Osteocyte (in vitro differentiated cells): ENCODE measurements around the gene USP13. TPM values are rescaled to one million over a fixed set of nuclear protein-coding genes. Genes with fewer than 3 reads are reported as not detected.

ENCODE experiments used
- DNase-seq: peaks from one replicate; pipeline ENCODE4 v3.0.0; 2021; ENCODE audit warnings: mixed read lengths; ENCODE audit not compliant: unreplicated experiment; ENCODE audit errors: extremely low spot score
- H3K27ac Mint-ChIP-seq: one replicate; pipeline ENCODE4 v1.8.0; 2021; ENCODE audit warnings: mild to moderate bottlenecking, mixed read lengths; ENCODE audit not compliant: unreplicated experiment
- H3K27me3 Mint-ChIP-seq: one replicate; pipeline ENCODE4 v1.8.0; 2021; ENCODE audit warnings: mixed read lengths; ENCODE audit not compliant: unreplicated experiment
- H3K36me3 Mint-ChIP-seq: one replicate; pipeline ENCODE4 v1.8.0; 2021; ENCODE audit warnings: mixed read lengths; ENCODE audit not compliant: unreplicated experiment
- H3K4me1 Mint-ChIP-seq: one replicate; pipeline ENCODE4 v1.8.0; 2021; ENCODE audit warnings: mixed read lengths; ENCODE audit not compliant: unreplicated experiment
- H3K4me3 Mint-ChIP-seq: one replicate; pipeline ENCODE4 v1.8.0; 2021; ENCODE audit warnings: mild to moderate bottlenecking, moderate library complexity, mixed read lengths; ENCODE audit not compliant: unreplicated experiment
- H3K9me3 Mint-ChIP-seq: one replicate; pipeline ENCODE4 v1.8.0; 2021; ENCODE audit warnings: mixed read lengths; ENCODE audit not compliant: unreplicated experiment
- total RNA-seq: library from RNA; stranded (reverse); gene quantifications from 2 replicates; pipeline ENCODE4 v1.2.1, GENCODE V29; 2021
- TF ChIP-seq, protein P1 (sequence below): fragments of 200-600 bp; sonication (generic); IDR thresholded peaks from 2 replicates; pipeline ENCODE4 v1.5.0; 2021; ENCODE audit warnings: antibody characterized with exemption, mild to moderate bottlenecking, moderate library complexity

The USP13 gene
- total RNA-seq, 1 donor from 2014 or later: 36.3 TPM

DNA sequence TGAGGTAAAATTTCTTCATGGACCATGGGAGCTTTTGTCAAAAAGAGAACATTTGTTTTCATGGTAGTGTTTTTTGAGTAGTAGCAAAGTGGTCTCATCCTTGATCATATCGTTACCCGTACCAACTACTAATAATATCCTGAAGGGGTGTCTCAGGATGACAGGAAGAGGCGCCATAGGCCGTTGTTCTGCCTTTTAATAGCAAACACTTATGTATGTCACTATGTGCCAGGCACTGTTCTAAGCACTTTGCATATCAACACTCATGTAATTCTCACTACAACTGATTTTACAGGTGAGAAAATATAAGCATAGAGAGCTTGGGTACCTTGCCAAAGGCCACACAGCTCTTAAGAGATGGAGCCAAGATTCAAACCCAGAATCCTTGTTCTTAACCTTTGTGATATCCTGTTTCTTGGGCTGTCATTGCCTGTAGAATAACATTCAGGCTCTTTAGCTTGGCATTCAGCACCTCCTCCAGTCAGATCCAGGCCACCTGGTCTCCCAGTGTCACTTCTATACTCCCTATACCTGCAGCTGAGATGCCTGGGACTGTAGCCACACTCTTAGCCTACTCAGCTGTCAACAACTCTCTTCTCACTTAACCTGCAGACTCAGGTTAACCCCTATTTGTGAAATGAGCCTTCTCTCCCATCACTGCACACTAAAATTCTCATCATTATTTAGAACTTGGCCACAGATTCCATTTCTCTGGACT, 113.7 kb downstream of the USP13 start:
- Mint-ChIP-seq H3K27me3 (no peaks in the 10 kb centered on the region), H3K4me1 (peaks cover 29% of the 10 kb centered on the region), H3K4me3 (no peak overlapping the region), H3K27ac (no peak overlapping the region), H3K9me3 (no peaks in the 10 kb centered on the region), H3K36me3 (peaks cover 41% of the 10 kb centered on the region)
- TF ChIP-seq, protein P1, sequence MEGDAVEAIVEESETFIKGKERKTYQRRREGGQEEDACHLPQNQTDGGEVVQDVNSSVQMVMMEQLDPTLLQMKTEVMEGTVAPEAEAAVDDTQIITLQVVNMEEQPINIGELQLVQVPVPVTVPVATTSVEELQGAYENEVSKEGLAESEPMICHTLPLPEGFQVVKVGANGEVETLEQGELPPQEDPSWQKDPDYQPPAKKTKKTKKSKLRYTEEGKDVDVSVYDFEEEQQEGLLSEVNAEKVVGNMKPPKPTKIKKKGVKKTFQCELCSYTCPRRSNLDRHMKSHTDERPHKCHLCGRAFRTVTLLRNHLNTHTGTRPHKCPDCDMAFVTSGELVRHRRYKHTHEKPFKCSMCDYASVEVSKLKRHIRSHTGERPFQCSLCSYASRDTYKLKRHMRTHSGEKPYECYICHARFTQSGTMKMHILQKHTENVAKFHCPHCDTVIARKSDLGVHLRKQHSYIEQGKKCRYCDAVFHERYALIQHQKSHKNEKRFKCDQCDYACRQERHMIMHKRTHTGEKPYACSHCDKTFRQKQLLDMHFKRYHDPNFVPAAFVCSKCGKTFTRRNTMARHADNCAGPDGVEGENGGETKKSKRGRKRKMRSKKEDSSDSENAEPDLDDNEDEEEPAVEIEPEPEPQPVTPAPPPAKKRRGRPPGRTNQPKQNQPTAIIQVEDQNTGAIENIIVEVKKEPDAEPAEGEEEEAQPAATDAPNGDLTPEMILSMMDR: no peak
- no peak for DNase-seq

DNA sequence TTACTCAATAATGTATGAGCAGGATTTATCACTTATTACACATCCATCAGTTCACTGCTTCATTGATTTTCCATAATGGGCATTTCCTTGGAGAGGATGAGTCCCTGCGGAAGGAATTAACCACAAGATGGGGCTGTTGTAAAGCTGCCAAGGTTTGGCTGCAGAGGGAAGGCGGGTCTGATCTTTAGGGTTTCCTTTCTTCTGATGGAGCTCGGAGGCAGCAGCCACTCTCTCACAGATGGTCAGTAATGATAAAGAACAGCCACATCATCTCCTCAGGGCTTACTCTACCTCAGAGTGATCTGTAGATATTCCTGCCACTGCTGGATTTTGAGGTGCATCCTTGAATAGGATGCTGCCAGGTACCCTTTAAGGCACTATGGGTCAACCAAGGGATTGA, 115.2 kb downstream of the USP13 start:
- Mint-ChIP-seq H3K9me3 (no peaks in the 10 kb centered on the region), H3K4me1 (peaks cover 29% of the 10 kb centered on the region), H3K27me3 (no peaks in the 10 kb centered on the region), H3K27ac (no peak overlapping the region), H3K4me3 (no peak overlapping the region), H3K36me3 (peaks cover 37% of the 10 kb centered on the region)
- DNase-seq: no peak
- TF ChIP-seq, protein P1: peak; percentile 76

DNA sequence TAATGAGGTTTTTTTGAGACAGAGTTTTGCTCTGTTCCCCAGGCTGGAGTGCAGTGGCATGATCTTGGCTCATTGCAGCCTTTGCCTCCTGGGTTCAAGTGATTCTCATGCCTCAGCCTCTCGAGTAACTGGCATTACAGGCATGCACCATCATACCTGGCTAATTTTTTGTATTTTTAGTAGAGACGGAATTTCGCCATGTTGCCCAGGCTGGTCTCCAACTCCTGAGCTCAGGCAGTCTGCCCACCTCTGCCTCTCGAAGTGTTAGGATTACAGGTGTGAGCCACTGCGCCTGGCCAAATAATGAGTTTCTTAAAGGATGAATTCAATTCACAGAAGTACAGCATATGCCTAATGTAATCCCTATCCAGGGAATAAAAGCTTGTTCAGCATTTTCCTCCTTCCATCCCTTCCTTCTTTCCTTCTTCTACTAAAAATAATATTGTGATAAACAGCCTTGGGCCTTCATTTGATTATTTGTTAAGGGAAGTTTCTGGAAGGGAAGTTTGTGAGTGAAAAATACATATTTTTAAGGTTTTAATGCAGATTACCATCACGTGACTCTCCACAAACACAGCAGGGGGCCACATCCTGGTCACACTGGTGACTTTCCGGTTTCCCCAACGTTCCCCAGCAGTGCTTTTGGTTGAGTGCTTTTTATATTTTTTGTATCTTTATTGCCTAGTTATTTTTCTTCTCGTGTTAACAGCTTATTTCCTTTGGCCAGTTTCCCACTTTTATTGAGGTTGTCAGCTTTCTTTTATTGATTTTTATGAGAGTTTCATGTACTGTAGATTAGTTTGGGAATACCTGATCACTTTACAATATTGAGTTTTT, 116.8 kb downstream of the USP13 start:
- TF ChIP-seq, protein P1: no peak
- Mint-ChIP-seq H3K4me3 (no peak overlapping the region), H3K27me3 (no peaks in the 10 kb centered on the region), H3K36me3 (peaks cover 40% of the 10 kb centered on the region), H3K9me3 (no peaks in the 10 kb centered on the region), H3K27ac (peak overlapping the region; percentile 77), H3K4me1 (peaks cover 23% of the 10 kb centered on the region)
- no peak for DNase-seq

DNA sequence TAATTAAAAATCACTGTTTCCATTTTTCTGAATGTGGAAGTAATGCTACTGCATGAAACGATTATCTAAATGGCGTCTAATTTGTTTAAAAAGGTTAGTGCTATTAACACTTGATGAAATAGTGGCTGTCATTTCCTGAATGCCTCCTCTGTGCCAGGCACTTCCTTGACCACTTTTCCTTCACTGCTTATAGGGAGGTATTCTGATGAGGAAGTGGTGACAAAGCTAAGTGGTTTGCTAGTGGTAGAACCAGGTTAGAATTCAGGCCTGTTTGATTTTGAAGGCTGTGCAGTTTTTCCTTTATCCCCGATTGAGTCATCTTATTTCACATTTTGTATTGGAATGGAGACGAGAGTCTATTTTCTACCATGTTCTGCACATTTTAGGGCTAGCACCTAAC, 119.0 kb downstream of the USP13 start:
- TF ChIP-seq, protein P1: no peak
- H3K27ac Mint-ChIP-seq: no peak overlapping the region

DNA sequence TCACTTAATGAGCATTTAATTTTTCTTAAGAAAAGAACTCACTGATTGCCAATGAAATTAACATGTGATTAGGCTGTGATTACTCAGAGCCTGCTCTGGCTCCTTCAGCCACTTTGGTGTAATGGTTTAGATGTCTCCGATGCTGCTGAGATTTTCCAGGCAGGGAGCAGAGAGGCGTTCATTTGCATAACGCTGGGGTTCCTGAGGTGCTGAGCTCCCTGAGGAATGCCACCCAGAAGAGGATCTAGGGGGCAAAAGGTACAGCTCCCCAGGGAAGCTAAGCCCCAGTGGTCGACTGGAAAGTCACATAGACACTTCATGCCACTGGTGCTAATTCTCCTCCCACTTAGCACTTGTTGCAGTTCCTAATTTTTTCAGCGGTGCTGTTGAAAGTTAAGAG, 119.5 kb downstream of the USP13 start:
- Mint-ChIP-seq H3K27ac (no peak overlapping the region), H3K4me1 (peaks cover 33% of the 10 kb centered on the region), H3K4me3 (no peak overlapping the region), H3K27me3 (no peaks in the 10 kb centered on the region), H3K9me3 (no peaks in the 10 kb centered on the region), H3K36me3 (peaks cover 38% of the 10 kb centered on the region)
- TF ChIP-seq, protein P1: no peak
- DNase-seq: no peak

More for the DNA sequence above, 119.0 kb downstream of the USP13 start:
- Mint-ChIP-seq H3K27me3 (no peaks in the 10 kb centered on the region), H3K4me1 (peaks cover 28% of the 10 kb centered on the region), H3K9me3 (no peaks in the 10 kb centered on the region), H3K4me3 (no peak overlapping the region), H3K36me3 (peaks cover 41% of the 10 kb centered on the region)
- DNase-seq: no peak
